ENCODE measurements around the gene SLC5A3.

SLC5A3 gene

DNA sequence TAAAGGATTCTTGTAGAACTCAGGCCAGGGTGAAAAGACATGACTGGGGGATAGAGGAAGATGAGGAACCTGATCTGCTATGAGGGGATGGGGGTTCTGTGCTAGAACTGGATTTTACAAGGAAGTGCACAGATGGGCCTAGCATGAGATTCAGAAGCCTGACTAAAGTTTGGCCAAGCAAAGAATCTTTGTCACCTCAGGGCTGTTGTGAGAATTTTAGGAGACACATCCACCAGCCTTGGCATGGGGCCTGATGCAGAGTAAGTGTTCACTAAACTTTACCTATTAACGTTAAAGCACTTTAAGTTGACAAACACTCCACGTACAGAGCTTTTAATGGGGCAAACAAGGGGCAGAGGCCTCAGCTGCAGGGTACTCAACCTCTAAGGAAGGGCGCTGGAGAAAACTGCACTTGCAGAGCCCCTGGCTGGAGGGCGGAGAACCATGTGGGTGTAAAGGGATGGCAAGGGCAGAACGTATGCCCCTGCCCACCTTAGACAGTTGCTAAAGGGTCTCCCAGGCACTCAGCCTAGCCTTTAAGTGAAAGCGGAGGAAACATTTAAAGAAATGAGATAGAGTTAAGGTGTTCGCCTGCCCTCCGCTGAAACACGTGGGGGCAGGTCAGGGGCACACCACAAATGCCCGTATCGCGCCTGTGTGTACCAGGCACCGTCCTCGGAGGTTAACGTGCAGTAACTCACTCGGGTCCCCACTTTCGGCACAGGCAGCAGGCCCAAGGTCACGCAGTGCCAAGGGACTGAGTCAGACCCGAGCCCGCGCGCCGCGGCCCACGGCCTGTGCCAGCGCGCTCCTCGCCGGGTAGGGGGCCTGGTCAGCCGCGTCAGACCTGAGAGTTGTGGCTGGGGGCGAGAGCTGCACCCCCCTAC is 990 bp upstream of the SLC5A3 start:
- peak overlapping the region; percentile 42 to 48 for H3K9ac ChIP-seq (ENCODE audit: low read length in 2 of 2)

DNA sequence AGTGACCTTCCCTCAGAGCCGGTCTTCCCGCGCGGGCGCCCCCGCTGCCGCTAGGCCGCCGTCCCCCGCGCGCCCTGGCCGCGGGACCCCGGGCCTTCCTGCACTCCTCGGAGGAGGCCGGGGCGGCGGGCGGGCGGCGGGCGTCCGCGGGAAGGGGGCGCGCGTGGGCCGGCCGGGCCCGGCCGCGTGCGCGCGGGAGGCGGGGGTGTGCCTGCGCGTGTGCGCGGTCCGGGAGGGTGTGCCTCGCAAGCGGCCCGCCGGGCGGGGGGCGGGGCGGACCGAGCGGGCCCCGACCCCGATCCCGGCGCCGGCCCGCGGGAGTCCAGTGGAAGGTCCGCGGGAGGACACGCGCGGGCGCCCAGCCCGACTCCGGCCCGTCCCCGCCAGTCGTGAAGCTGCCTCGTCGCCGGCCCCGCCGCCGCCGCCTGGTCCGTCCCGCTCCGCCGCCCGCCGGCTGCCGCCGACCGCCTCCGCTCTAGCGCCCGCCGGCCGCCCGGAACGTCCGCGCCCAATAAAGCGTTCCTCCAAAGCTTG is 438 bp downstream of the SLC5A3 start:
- Histone ChIP-seq H3K27ac (ENCODE audit: low read length) (no peak overlapping the region), H3K36me3 (ENCODE audit: control insufficient read depth in 2 of 2, insufficient read depth in 2 of 2, low read length in 2 of 2) (no peaks in the 10 kb centered on the region), H3K4me1 (ENCODE audit: control insufficient read depth, insufficient read depth, low read length) (peaks cover 13% of the 10 kb centered on the region), H3K9me3 (ENCODE audit: control insufficient read depth in 2 of 2, low read length in 2 of 2) (no peaks in the 10 kb centered on the region), H3K4me3 (ENCODE audit: low read length in 2 of 2) (peak overlapping the region; percentile 75 to 86), H3K9ac (ENCODE audit: low read length in 2 of 2) (peak overlapping the region; percentile 72 to 86), H3K27me3 (ENCODE audit: control insufficient read depth in 1 of 2, insufficient read depth in 2 of 2, low read length in 2 of 2) (no peaks in the 10 kb centered on the region)

More for the DNA sequence above, 990 bp upstream of the SLC5A3 start:
- Histone ChIP-seq H3K36me3 (ENCODE audit: control insufficient read depth in 2 of 2, insufficient read depth in 2 of 2, low read length in 2 of 2) (no peaks in the 10 kb centered on the region), H3K9me3 (ENCODE audit: control insufficient read depth in 2 of 2, low read length in 2 of 2) (no peaks in the 10 kb centered on the region), H3K27me3 (ENCODE audit: control insufficient read depth in 1 of 2, insufficient read depth in 2 of 2, low read length in 2 of 2) (no peaks in the 10 kb centered on the region), H3K27ac (ENCODE audit: low read length) (peak overlapping the region; percentile 64), H3K4me3 (ENCODE audit: low read length in 2 of 2) (peak overlapping the region; percentile 56 to 76), H3K4me1 (ENCODE audit: control insufficient read depth, insufficient read depth, low read length) (peaks cover 13% of the 10 kb centered on the region)

DNA sequence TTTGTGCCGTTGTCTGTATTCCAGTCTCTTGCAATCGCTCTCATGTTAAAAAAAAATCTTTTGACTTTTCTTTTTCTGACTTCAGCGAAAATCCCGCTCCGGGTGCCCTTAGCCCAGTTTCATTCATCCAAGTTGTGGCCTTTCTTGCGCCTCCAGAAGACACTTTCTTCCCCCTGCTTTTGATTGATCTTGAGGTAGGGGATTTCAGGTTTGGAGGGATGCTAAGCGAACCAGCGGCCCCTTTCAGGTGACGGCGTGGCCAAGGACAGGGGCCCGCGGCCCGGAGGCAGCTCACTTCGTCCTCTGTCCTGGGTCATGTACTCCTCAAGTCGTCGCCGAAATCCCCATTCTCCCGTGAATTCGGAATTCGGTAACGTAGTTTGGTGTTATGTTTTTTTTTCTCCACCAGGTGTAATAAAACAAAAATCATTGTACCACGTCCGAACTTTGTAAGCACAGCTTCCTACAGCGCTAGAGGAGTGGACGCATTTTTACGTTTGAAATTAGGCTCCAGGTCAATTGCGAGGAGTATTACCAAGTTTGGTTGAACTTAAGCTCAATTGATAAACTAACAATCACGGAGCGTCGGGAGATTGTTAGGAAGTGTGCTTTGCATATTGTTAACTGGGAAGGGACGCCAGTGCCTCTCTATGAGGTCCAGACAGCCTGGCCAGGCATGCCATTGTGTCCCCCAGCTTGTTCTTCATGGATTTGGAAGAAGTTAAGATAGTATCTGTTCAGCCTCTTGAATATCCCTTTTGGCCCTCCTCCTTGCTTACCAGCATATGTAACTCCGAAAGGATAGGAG is 1.1 kb downstream of the SLC5A3 start:
- Histone ChIP-seq H3K4me1 (ENCODE audit: control insufficient read depth, insufficient read depth, low read length) (peaks cover 13% of the 10 kb centered on the region), H3K9ac (ENCODE audit: low read length in 2 of 2) (peak overlapping the region; percentile 72 to 86), H3K36me3 (ENCODE audit: control insufficient read depth in 2 of 2, insufficient read depth in 2 of 2, low read length in 2 of 2) (no peaks in the 10 kb centered on the region), H3K27ac (ENCODE audit: low read length) (peak overlapping the region; percentile 41), H3K4me3 (ENCODE audit: low read length in 2 of 2) (peak overlapping the region; percentile 75 to 86), H3K27me3 (ENCODE audit: control insufficient read depth in 1 of 2, insufficient read depth in 2 of 2, low read length in 2 of 2) (no peaks in the 10 kb centered on the region), H3K9me3 (ENCODE audit: control insufficient read depth in 2 of 2, low read length in 2 of 2) (no peaks in the 10 kb centered on the region)

DNA sequence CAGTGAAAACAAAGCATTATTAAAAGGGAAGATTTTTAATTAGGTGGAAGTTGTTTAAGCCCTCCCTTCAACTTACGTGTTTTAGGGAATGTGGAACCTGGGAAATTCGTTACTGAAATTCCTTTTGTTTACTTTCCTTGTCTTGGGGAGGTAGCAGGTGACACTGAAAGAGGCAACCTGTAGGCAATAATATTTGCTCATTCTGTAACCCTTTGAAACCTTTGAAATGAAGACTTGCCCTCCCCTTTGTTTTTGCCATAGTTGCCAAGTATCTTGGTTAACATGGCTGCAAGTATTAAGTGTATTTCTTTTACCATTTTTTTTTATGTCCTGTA is 1.7 kb downstream of the SLC5A3 start:
- Histone ChIP-seq H3K9ac (ENCODE audit: low read length in 2 of 2) (peak overlapping the region; percentile 52 to 86), H3K4me1 (ENCODE audit: control insufficient read depth, insufficient read depth, low read length) (peaks cover 13% of the 10 kb centered on the region)

DNA sequence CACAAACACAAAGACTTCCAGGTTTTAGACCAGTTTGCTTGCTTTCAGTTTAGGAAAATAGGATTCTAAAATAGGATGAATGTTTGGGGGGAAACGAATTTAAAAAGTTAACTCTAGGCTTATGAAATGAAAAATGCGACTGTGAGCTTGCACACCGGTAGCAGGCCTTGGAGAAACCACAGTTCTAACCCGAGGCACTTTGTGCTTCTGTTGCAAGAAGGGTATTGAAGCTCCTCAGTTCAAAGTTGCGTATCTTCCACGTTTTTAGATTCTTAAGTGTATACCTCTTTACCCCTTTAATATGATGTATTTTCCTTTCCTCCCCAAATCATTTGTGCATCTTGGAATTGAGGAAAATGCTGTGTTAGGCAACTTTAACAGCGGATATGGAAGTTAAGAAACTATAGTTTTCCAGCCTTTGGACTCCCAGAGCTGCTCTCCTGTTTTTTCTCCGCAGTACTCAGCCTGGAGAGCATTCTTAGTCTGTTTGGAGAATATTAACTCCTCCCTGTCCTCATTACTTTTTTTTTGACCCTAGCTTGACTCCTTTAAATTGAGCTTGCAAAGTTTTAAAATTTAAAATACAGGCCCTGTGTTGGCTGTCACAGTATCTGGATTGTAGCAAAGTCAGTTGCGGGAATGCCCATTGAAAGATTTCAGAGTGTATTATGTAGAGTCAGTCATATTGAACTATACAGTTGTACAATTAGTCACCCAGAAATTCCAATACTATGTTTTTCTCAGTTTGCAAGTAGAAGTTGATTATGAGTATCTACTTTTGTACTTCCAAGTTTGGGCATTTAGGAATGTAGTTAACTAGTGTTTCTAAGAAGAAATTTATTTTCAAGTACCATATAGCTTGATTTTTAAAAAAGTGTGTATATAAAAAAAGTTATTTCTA is 2.6 kb downstream of the SLC5A3 start:
- no peaks in the 10 kb centered on the region for H3K9me3 ChIP-seq (ENCODE audit: control insufficient read depth in 2 of 2, low read length in 2 of 2)
- peaks cover 18% of the 10 kb centered on the region for H3K4me1 ChIP-seq (ENCODE audit: control insufficient read depth, insufficient read depth, low read length)
- H3K9ac ChIP-seq (ENCODE audit: low read length in 2 of 2), result peak overlapping the region in 1 of 2 donors; percentile 52
- H3K27ac ChIP-seq (ENCODE audit: low read length), result peak overlapping the region; percentile 11
- H3K27me3 ChIP-seq (ENCODE audit: control insufficient read depth in 1 of 2, insufficient read depth in 2 of 2, low read length in 2 of 2), result no peaks in the 10 kb centered on the region
- peak overlapping the region; percentile 62 to 86 for H3K4me3 ChIP-seq (ENCODE audit: low read length in 2 of 2)
- H3K36me3 ChIP-seq (ENCODE audit: control insufficient read depth in 2 of 2, insufficient read depth in 2 of 2, low read length in 2 of 2), result peaks cover 0 to 4% of the 10 kb centered on the region in 2 donors

More for the DNA sequence above, 1.7 kb downstream of the SLC5A3 start:
- Histone ChIP-seq H3K36me3 (ENCODE audit: control insufficient read depth in 2 of 2, insufficient read depth in 2 of 2, low read length in 2 of 2) (no peaks in the 10 kb centered on the region), H3K27me3 (ENCODE audit: control insufficient read depth in 1 of 2, insufficient read depth in 2 of 2, low read length in 2 of 2) (no peaks in the 10 kb centered on the region), H3K4me3 (ENCODE audit: low read length in 2 of 2) (peak overlapping the region; percentile 75 to 86), H3K27ac (ENCODE audit: low read length) (peak overlapping the region; percentile 41), H3K9me3 (ENCODE audit: control insufficient read depth in 2 of 2, low read length in 2 of 2) (no peaks in the 10 kb centered on the region)

DNA sequence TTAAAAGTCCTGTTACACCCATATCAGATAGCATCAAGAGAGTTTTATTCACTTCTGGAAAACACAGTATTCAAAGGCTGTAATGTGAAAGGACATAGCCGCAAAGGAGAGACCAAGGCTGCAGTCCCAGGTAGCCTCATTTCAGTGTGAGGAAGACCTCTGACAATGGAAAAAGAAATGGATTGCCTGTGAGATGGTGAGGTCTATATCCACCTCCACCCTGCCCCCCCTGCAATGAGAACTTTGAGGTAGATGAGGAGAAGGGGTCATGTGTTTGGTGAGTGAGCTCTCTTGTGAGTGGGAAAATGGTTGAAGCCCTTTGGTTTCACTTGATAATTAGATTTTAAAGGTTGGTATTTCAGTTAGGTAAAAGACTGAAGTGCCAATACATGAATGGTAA is 3.5 kb downstream of the SLC5A3 start:
- Histone ChIP-seq H3K9me3 (ENCODE audit: control insufficient read depth in 2 of 2, low read length in 2 of 2) (no peaks in the 10 kb centered on the region), H3K4me1 (ENCODE audit: control insufficient read depth, insufficient read depth, low read length) (peaks cover 21% of the 10 kb centered on the region), H3K36me3 (ENCODE audit: control insufficient read depth in 2 of 2, insufficient read depth in 2 of 2, low read length in 2 of 2) (peaks cover 0 to 4% of the 10 kb centered on the region in 2 donors), H3K4me3 (ENCODE audit: low read length in 2 of 2) (peak overlapping the region in 1 of 2 donors; percentile 36), H3K9ac (ENCODE audit: low read length in 2 of 2) (no peak overlapping the region), H3K27ac (ENCODE audit: low read length) (no peak overlapping the region), H3K27me3 (ENCODE audit: control insufficient read depth in 1 of 2, insufficient read depth in 2 of 2, low read length in 2 of 2) (no peaks in the 10 kb centered on the region)

DNA sequence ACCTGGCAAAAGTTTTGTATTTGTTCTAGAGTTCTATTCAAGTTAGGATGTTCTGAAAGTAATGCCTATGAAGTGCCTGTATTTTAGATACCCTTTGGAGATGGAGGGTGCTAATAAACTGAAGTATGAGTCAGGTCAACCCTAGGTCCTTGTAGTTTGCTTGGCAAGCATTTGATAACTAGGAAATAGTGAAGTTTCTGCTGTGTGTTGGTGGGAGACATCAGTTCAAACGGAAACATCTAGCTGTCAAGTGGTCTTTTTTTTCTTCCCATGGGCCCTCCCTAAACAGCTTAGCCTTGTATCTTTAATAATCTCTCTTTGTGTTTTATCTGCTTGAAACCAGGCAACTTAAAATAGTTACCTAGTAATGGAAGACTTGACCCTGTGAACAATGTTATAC is 4.5 kb downstream of the SLC5A3 start:
- Histone ChIP-seq H3K4me3 (ENCODE audit: low read length in 2 of 2) (no peak overlapping the region), H3K36me3 (ENCODE audit: control insufficient read depth in 2 of 2, insufficient read depth in 2 of 2, low read length in 2 of 2) (peaks cover under 1 to 7% of the 10 kb centered on the region in 2 donors), H3K27ac (ENCODE audit: low read length) (no peak overlapping the region), H3K4me1 (ENCODE audit: control insufficient read depth, insufficient read depth, low read length) (peaks cover 17% of the 10 kb centered on the region), H3K9ac (ENCODE audit: low read length in 2 of 2) (no peak overlapping the region), H3K27me3 (ENCODE audit: control insufficient read depth in 1 of 2, insufficient read depth in 2 of 2, low read length in 2 of 2) (no peaks in the 10 kb centered on the region), H3K9me3 (ENCODE audit: control insufficient read depth in 2 of 2, low read length in 2 of 2) (no peaks in the 10 kb centered on the region)

DNA sequence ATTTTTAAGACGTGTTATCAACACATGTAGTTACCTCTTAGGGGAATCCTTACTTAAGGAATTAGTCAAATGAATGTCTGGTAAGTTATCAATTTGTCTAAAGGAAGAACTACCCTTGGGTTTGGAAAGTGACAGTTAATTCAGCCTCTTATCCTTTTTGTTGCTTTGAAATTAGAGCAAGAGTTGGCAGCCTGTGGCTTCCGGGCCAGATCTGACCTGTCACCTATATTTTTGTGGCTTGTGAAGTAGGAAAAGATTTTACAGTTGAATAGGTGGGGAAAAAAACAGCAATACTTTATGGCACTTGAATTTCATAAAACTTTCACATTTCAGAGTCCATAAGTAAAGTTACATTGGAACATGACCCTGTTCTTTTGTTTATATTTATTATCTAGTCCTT is 5.5 kb downstream of the SLC5A3 start:
- no peaks in the 10 kb centered on the region for H3K27me3 ChIP-seq (ENCODE audit: control insufficient read depth in 1 of 2, insufficient read depth in 2 of 2, low read length in 2 of 2)
- H3K9ac ChIP-seq (ENCODE audit: low read length in 2 of 2), result no peak overlapping the region
- peaks cover 16% of the 10 kb centered on the region for H3K4me1 ChIP-seq (ENCODE audit: control insufficient read depth, insufficient read depth, low read length)
- H3K4me3 ChIP-seq (ENCODE audit: low read length in 2 of 2), result no peak overlapping the region
- no peak overlapping the region for H3K27ac ChIP-seq (ENCODE audit: low read length)
- H3K9me3 ChIP-seq (ENCODE audit: control insufficient read depth in 2 of 2, low read length in 2 of 2), result no peaks in the 10 kb centered on the region
- H3K36me3 ChIP-seq (ENCODE audit: control insufficient read depth in 2 of 2, insufficient read depth in 2 of 2, low read length in 2 of 2), result peaks cover 3 to 7% of the 10 kb centered on the region in 2 donors

DNA sequence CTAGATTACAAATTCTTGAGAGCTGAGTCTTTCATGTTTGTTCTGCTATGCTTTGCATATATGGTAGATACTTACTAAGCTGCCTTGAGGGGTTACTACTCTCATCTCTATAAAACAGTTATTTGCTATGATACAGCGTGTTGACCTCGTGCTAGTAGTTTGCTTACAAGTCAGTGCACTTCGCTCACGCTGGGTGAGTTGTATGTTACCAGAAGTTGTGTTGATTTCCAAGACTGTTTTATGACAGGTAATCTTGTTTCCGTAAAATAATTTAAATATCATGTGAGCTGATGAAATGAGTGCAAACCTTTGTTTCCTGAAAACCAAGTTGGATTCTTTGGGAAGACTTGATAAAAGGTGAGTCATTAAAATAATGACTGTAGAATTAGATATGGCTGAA is 7.3 kb downstream of the SLC5A3 start:
- Histone ChIP-seq H3K4me3 (ENCODE audit: low read length in 2 of 2) (peak overlapping the region in 1 of 2 donors; percentile 13), H3K9me3 (ENCODE audit: control insufficient read depth in 2 of 2, low read length in 2 of 2) (no peaks in the 10 kb centered on the region), H3K27ac (ENCODE audit: low read length) (no peak overlapping the region), H3K27me3 (ENCODE audit: control insufficient read depth in 1 of 2, insufficient read depth in 2 of 2, low read length in 2 of 2) (no peaks in the 10 kb centered on the region), H3K9ac (ENCODE audit: low read length in 2 of 2) (no peak overlapping the region), H3K4me1 (ENCODE audit: control insufficient read depth, insufficient read depth, low read length) (peaks cover 9% of the 10 kb centered on the region), H3K36me3 (ENCODE audit: control insufficient read depth in 2 of 2, insufficient read depth in 2 of 2, low read length in 2 of 2) (peaks cover 3 to 7% of the 10 kb centered on the region in 2 donors)

DNA sequence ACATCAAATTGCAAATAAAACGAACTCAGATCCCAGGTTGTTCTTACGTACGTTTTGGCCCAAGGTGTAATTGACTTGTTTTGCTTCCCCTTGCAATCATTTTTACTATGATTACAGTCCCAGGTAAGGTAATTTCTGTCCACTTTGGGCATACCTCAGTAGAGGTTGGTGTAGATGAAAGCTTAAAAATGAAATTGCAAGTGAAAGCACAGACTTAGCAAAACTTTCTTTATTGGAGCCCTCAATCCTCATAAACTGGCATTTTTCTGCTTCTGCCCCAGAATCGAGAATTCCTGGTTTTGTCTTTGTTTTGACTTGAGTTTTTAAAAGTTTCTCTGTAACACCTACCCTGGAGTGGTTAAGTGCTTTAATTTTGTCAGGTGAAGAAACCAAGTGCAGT is 9.4 kb downstream of the SLC5A3 start:
- H3K9me3 ChIP-seq (ENCODE audit: control insufficient read depth in 2 of 2, low read length in 2 of 2), result no peaks in the 10 kb centered on the region
- peaks cover 12% of the 10 kb centered on the region for H3K4me1 ChIP-seq (ENCODE audit: control insufficient read depth, insufficient read depth, low read length)
- peaks cover 3 to 7% of the 10 kb centered on the region in 2 donors for H3K36me3 ChIP-seq (ENCODE audit: control insufficient read depth in 2 of 2, insufficient read depth in 2 of 2, low read length in 2 of 2)
- no peak overlapping the region for H3K4me3 ChIP-seq (ENCODE audit: low read length in 2 of 2)
- no peak overlapping the region for H3K9ac ChIP-seq (ENCODE audit: low read length in 2 of 2)
- no peaks in the 10 kb centered on the region for H3K27me3 ChIP-seq (ENCODE audit: control insufficient read depth in 1 of 2, insufficient read depth in 2 of 2, low read length in 2 of 2)
- no peak overlapping the region for H3K27ac ChIP-seq (ENCODE audit: low read length)

Data from stomach smooth muscle (tissue), 2 donors.